Type B pancreatic cell (in vitro differentiated cells): ENCODE results near the gene ZNF648. TPM values are rescaled to one million over a fixed set of nuclear protein-coding genes. Genes with fewer than 3 reads are reported as not detected.
A peak's percentile ranks its signal among the peaks of the same experiment; 100 is the strongest.

ENCODE experiments used
- DNase-seq: peaks from one replicate; pipeline ENCODE4 v3.0.0; 2021; ENCODE audit warnings: mixed read lengths; ENCODE audit not compliant: unreplicated experiment; ENCODE audit errors: extremely low spot score
- H3K27ac Mint-ChIP-seq: 2 replicates; pipeline ENCODE4 v1.8.0; 2021; ENCODE audit warnings: mild to moderate bottlenecking, mixed read lengths
- H3K27me3 Mint-ChIP-seq: 2 replicates; pipeline ENCODE4 v1.8.0; 2021; ENCODE audit warnings: mixed read lengths
- H3K36me3 Mint-ChIP-seq: 2 replicates; pipeline ENCODE4 v1.8.0; 2021; ENCODE audit warnings: mixed read lengths
- H3K4me1 Mint-ChIP-seq: one replicate; pipeline ENCODE4 v1.8.0; 2021; ENCODE audit warnings: mixed read lengths; ENCODE audit not compliant: unreplicated experiment
- H3K4me3 Mint-ChIP-seq: 2 replicates; pipeline ENCODE4 v1.8.0; 2021; ENCODE audit warnings: mild to moderate bottlenecking, mixed read lengths
- H3K9me3 Mint-ChIP-seq: 2 replicates; pipeline ENCODE4 v1.8.0; 2021; ENCODE audit warnings: mixed read lengths
- CTCF ChIP-seq: fragments of 200-600 bp; sonication (generic); conservative IDR thresholded peaks from 2 replicates; pipeline ENCODE4 v1.5.0; 2021; ENCODE audit warnings: antibody characterized with exemption, mild to moderate bottlenecking
- total RNA-seq: library from RNA; stranded (reverse); gene quantifications from 2 replicates; pipeline ENCODE4 v1.2.1, GENCODE V29; 2021; ENCODE audit warnings: low replicate concordance

The ZNF648 gene
- total RNA-seq, 1 donor from 2014 or later = 0.34 TPM

- no peak for DNase-seq
- TF ChIP-seq CTCF = no peak
- Mint-ChIP-seq H3K27ac (no peak overlapping the region), H3K27me3 (no peaks in the 10 kb centered on the region), H3K4me1 (no peaks in the 10 kb centered on the region), H3K4me3 (no peak overlapping the region), H3K9me3 (no peaks in the 10 kb centered on the region), H3K36me3 (no peaks in the 10 kb centered on the region)
Measured at GRCh38 chr1:182038220-182038619, 23.3 kb downstream of the ZNF648 start.

GRCh38 chr1:182035097-182035770, 26.3 kb downstream of the ZNF648 start:
- Mint-ChIP-seq H3K4me1 (no peaks in the 10 kb centered on the region), H3K36me3 (no peaks in the 10 kb centered on the region), H3K4me3 (no peak overlapping the region), H3K27me3 (no peaks in the 10 kb centered on the region), H3K9me3 (no peaks in the 10 kb centered on the region), H3K27ac (no peak overlapping the region)
- peak; percentile 55 for TF ChIP-seq CTCF
- DNase-seq = no peak

- Mint-ChIP-seq H3K27me3 (no peaks in the 10 kb centered on the region), H3K9me3 (peaks cover 8% of the 10 kb centered on the region), H3K4me3 (no peak overlapping the region), H3K27ac (no peak overlapping the region), H3K36me3 (no peaks in the 10 kb centered on the region), H3K4me1 (peaks cover 12% of the 10 kb centered on the region)
- no peak for DNase-seq
- TF ChIP-seq CTCF = no peak
Measured at GRCh38 chr1:182032251-182032650, 29.3 kb downstream of the ZNF648 start.

GRCh38 chr1:182029379-182030331, 31.9 kb downstream of the ZNF648 start:
- Mint-ChIP-seq H3K4me3 (peak overlapping the region; percentile 96), H3K27ac (peak overlapping the region; percentile 98), H3K4me1 (peaks cover 12% of the 10 kb centered on the region), H3K36me3 (no peaks in the 10 kb centered on the region), H3K9me3 (peaks cover 8% of the 10 kb centered on the region), H3K27me3 (no peaks in the 10 kb centered on the region)
- peak; percentile 97 for DNase-seq
- peak; percentile 72 for TF ChIP-seq CTCF

- peaks cover 8% of the 10 kb centered on the region for H3K9me3 Mint-ChIP-seq
- DNase-seq = no peak
- H3K27ac Mint-ChIP-seq = peak overlapping the region; percentile 98
- H3K27me3 Mint-ChIP-seq = no peaks in the 10 kb centered on the region
- no peak for TF ChIP-seq CTCF
- peak overlapping the region; percentile 96 for H3K4me3 Mint-ChIP-seq
- H3K36me3 Mint-ChIP-seq = no peaks in the 10 kb centered on the region
- peaks cover 12% of the 10 kb centered on the region for H3K4me1 Mint-ChIP-seq
Measured at GRCh38 chr1:182029002-182029378, 32.5 kb downstream of the ZNF648 start.
